Activated CD4-positive, alpha-beta T cell treated with anti-CD3 and anti-CD28 coated beads, Interleukin-2, Interleukin-4, amounts not matched to agents 100 ng/mL and 50 ng/mL, durations not matched to agents 16 hours and 8 hours (primary cell): ENCODE measurements around the gene CAMK1.

Source experiments
- DNase-seq: peaks from one replicate; pipeline ENCODE4 v3.0.0-alpha.2; 2020; ENCODE audit warnings: low spot score

CAMK1 gene

GRCh38 chr3:9736831-9737230 lies 32.9 kb downstream of the CAMK1 start:
- no peak for DNase-seq

- DNase-seq: no peak
These were observed 37.0 kb downstream of the CAMK1 start for GRCh38 chr3:9732740-9733115.

- no peak for DNase-seq
These were observed 37.5 kb downstream of the CAMK1 start for GRCh38 chr3:9732080-9732739.

GRCh38 chr3:9731206-9732079 lies 38.3 kb downstream of the CAMK1 start, which contains the start of gene BRPF1:
BRPF1 (plus strand) TSS chr3:9731735; CDS start chr3:9734141, 2,406 bp downstream.
- peak; percentile 100 for DNase-seq

GRCh38 chr3:9730657-9731205 lies 39.0 kb downstream of the CAMK1 start:
- no peak for DNase-seq

GRCh38 chr3:9729419-9729818 lies 40.3 kb downstream of the CAMK1 start:
- no peak for DNase-seq

- DNase-seq: no peak
These were observed 42.0 kb downstream of the CAMK1 start for GRCh38 chr3:9727743-9728142.

- peak; percentile 53 for DNase-seq
These were observed 42.6 kb downstream of the CAMK1 start for GRCh38 chr3:9727041-9727595.

GRCh38 chr3:9725775-9726515 lies 43.8 kb downstream of the CAMK1 start:
- DNase-seq: no peak

- DNase-seq: no peak
These were observed 48.1 kb downstream of the CAMK1 start for GRCh38 chr3:9721700-9722060.

GRCh38 chr3:9721015-9721699 lies 48.6 kb downstream of the CAMK1 start:
- no peak for DNase-seq

GRCh38 chr3:9718118-9718517 lies 51.6 kb downstream of the CAMK1 start:
- DNase-seq: no peak

GRCh38 chr3:9717563-9717962 lies 52.2 kb downstream of the CAMK1 start:
- no peak for DNase-seq

- no peak for DNase-seq
These were observed 52.8 kb downstream of the CAMK1 start for GRCh38 chr3:9716801-9717555.

- DNase-seq: peak; percentile 26
These were observed 53.8 kb downstream of the CAMK1 start for GRCh38 chr3:9715764-9716437.

- no peak for DNase-seq
These were observed 54.6 kb downstream of the CAMK1 start for GRCh38 chr3:9715136-9715535.

- no peak for DNase-seq
These were observed 56.6 kb downstream of the CAMK1 start for GRCh38 chr3:9713142-9713541.

- no peak for DNase-seq
These were observed 57.3 kb downstream of the CAMK1 start for GRCh38 chr3:9712415-9712814.

- no peak for DNase-seq
These were observed 59.5 kb downstream of the CAMK1 start for GRCh38 chr3:9710174-9710739.
